TTC549 (cell line): ENCODE data around the gene CSF1R.

Experiments
- FAIRE-seq: peaks from 2 replicates; lab custom pipeline; 2012; peaks lifted over from hg19 to GRCh38; lab: Jason Lieb, UNC

Gene CSF1R

DNA sequence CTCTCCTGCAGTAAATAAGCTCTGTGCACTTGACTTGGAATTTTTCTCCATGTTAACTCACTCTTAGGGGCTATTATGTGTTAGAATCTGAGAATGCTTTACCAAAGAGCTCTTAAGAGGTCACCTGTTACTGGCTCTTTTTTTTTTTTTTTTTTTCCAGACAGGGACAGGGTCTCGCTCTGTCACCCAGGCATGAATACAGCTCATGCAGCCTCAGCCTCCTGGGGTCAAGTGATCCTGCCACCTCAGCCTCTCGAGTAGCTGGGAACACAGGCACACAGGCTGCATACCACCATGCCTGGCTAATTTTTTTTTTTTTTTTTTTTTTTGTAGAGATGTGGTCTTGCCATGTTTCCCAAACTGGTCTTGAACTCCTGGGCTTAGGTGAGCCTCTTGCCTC, 63.7 kb downstream of the CSF1R start:
- no peak for FAIRE-seq

DNA sequence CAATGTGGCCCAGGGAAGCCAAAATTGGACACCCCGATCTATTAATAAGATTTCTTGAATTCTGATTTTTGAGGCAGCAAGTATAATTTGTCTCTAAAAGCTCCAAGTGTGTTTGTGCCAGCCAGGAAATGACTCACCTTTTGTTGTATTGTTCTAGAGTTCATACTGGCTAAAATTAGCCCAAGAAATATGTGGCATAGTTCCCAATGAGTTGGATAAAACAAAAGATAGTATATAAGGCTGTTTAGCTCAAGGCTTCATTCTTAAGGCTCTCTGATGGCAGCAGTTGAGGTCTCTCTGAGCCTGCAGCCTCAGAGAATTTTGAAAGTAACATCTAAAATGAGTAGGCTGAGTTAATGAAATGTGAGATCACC, 64.2 kb downstream of the CSF1R start:
- FAIRE-seq: no peak

GRCh38 chr5:150021491-150022157, 64.7 kb downstream of the CSF1R start:
- FAIRE-seq: no peak

DNA sequence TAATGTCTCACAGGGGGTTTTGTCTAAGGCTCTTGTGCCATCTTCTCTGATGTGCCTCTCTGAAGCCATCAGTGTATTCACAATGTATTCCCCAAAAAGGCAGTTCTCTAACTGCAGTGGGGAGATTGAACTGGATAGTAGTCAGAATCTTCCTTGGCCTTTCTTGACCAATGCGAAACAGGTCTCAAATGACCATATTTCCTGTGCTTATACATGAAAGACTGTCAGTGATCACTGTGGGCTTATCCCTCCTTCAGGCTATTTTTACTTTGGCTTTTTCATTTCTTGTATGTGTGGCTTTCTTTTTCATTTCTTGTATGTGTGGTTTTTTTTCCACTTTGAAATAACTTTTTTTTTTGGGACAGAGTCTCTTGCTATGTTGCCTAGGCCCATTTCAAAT, 66.1 kb downstream of the CSF1R start:
- no peak for FAIRE-seq

DNA sequence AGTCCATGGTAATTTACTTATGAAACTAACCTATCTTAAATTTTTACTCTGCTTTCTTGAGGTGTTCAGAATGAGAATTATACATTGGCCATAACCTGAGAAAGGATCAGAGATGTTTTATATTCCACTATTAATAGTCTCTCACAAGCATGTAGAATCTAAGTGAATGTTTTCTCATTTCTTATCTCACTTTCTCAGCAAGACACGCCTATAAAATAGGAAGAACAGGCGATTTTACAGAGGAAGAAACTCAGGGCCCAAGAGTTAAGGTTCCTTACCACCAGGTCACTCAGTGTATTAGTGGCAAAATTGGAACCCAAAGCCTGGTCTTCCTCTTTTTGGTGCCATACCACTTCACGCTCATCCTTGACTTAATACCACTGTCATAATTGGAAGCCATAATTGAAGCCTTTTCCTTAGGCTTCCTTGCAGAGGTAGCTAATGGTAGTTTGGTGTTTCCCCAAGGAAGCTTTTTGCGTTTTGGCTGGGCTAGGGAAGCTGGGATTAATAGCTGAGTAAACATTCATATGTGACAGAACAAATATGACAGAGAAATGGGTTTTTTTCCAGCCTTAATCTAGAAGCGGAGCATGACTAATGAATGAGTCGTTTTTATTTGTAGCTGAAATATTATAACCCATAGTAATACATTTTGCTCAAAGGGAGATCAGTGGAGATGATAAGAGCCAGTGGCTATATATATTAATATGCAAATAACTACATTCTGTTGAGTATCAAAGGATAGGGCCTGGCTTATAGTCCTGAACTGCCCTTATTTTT, 68.9 kb downstream of the CSF1R start:
- no peak for FAIRE-seq

- FAIRE-seq: no peak
These were observed 69.8 kb downstream of the CSF1R start for GRCh38 chr5:150016537-150016936.

GRCh38 chr5:150015415-150015814, 70.9 kb downstream of the CSF1R start:
- no peak for FAIRE-seq

DNA sequence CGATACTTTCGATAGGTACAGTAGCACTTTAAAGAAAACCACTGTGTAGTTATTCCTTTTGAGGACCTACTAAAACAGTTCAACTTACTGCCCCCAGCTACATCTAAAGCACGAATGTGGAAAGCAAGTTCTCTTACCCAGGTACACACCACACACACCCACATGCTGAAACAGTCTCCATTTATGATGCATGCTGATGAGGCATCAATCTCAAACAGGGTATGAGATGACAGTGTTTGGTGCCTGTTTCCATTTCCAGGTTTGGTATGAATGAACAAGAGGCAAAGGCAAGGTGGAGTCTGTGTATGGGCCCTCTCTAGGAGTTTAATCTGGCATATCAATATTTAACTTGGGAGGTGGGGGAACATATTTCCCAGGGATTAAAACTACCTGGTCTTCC, 71.9 kb downstream of the CSF1R start:
- FAIRE-seq: no peak

DNA sequence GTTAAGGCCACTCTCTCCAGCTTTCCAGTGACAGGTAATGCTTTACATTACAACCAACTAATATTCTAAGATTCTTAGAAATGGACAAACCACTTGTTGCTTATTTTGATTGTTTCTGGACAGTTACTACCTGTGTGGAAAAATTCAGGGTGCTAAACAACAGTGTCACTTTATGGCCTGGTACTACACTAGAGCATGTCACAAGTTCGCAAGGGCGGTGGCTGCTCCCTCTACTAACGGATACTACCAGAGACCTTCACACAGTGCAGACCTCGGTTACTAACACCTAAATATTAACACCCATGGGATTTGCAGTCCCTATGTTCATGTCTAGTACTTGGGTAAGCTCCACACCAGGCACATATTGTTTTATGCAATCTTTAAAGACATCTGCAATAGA, 72.4 kb downstream of the CSF1R start:
- FAIRE-seq: no peak

DNA sequence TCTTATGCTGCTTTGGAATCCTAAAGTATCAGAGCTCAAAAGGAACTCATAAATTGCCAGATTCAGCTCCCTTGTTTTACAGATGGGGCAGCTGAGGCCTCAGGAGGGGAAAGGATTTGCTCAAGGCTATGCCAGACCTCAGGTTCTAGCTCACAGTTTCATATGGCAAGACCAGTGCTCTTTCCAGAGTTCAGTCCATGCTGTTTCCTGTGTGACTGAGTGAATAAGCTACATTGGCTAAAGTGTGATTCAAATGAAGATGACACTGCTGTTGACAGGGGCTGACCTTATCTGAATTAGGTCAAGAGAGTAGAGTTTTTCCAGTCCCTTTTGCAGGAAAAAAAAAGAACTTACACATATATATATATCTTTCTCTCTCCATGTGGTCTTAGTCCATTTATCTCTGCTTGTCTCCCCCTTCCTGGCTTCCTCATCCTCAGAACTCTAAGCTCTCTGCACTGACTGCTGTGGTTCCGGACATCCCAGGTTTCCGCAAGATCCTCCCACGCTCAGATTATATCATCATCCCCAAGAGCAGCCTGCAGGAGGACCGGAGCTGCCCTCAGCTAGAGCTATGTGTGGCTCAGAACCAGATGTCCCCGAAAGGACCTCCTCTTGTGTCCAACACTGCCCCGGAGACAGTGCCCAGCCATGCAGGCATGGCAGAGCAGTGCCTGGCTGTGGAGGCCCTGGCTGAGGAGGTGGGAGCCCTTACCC, 76.5 kb downstream of the CSF1R start:
- no peak for FAIRE-seq

- FAIRE-seq: no peak
These were observed 79.3 kb downstream of the CSF1R start for GRCh38 chr5:150007050-150007449.

GRCh38 chr5:150006318-150006717, 80.0 kb downstream of the CSF1R start:
- no peak for FAIRE-seq
